Loucy (cell line): ENCODE results near the gene IL1RN.

ENCODE experiments used
- H2AFZ ChIP-seq: fragments of 200-600 bp; sonication (generic); 2 replicates; pipeline ENCODE4 v1.6.0; 2016; ENCODE audit warnings: antibody characterized with exemption, mild to moderate bottlenecking, low read length, moderate library complexity
- H3F3A ChIP-seq: fragments of 200-600 bp; 2 replicates; pipeline ENCODE4 v1.6.0; 2016; ENCODE audit warnings: antibody characterized with exemption, low read depth, mild to moderate bottlenecking
- H3K27me3 ChIP-seq: fragments of 200-600 bp; sonication (generic); 2 replicates; pipeline ENCODE4 v1.6.1; 2014; ENCODE audit warnings: low read length, mild to moderate bottlenecking; ENCODE audit not compliant: insufficient read depth, poor library complexity, severe bottlenecking
- H3K36me3 ChIP-seq: fragments of 200-600 bp; sonication (generic); 2 replicates; pipeline ENCODE4 v1.6.1; 2016; ENCODE audit warnings: low read length; ENCODE audit not compliant: insufficient read depth
- H3K4me1 ChIP-seq: fragments of 200-600 bp; sonication (generic); 2 replicates; pipeline ENCODE4 v1.5.1; 2014; ENCODE audit warnings: low read length, mild to moderate bottlenecking; ENCODE audit not compliant: insufficient read depth, poor library complexity, severe bottlenecking
- H3K4me2 ChIP-seq: fragments of 200-600 bp; sonication (generic); 2 replicates; pipeline ENCODE4 v1.6.0; 2014; ENCODE audit warnings: antibody characterized with exemption, low read length, low read depth, mild to moderate bottlenecking; ENCODE audit not compliant: poor library complexity, severe bottlenecking
- H3K4me3 ChIP-seq: fragments of 200-600 bp; sonication (generic); 2 replicates; pipeline ENCODE4 v1.5.1; 2014; ENCODE audit warnings: low read length, mild to moderate bottlenecking, mixed read lengths; ENCODE audit not compliant: poor library complexity, severe bottlenecking
- H3K79me2 ChIP-seq: fragments of 200-600 bp; sonication (generic); 2 replicates; pipeline ENCODE4 v1.6.1; 2014; ENCODE audit warnings: low read length; ENCODE audit not compliant: insufficient read depth
- H3K9ac ChIP-seq: fragments of 200-600 bp; sonication (generic); 2 replicates; pipeline ENCODE4 v1.6.0; 2014; ENCODE audit warnings: mild to moderate bottlenecking, low read depth, low read length, moderate library complexity; ENCODE audit not compliant: poor library complexity, severe bottlenecking
- H3K9me2 ChIP-seq: fragments of 200-600 bp; sonication (generic); replicated peaks from 2 replicates; pipeline ENCODE4 v1.6.1; 2016; ENCODE audit warnings: low read depth, low read length, mixed read lengths
- H3K9me3 ChIP-seq: fragments of 200-600 bp; sonication (generic); 2 replicates; pipeline ENCODE4 v1.6.1; 2014; ENCODE audit warnings: mild to moderate bottlenecking, antibody characterized with exemption, low read length, low read depth; ENCODE audit not compliant: insufficient read depth
- H4K20me1 ChIP-seq: fragments of 200-600 bp; sonication (generic); 2 replicates; pipeline ENCODE4 v1.6.0; 2014; ENCODE audit warnings: antibody characterized with exemption, low read length, mild to moderate bottlenecking; ENCODE audit not compliant: insufficient read depth, poor library complexity, severe bottlenecking
- CTCF ChIP-seq: fragments of 200-600 bp; sonication (generic); conservative IDR thresholded peaks from 2 replicates; pipeline ENCODE4 v1.5.1; 2014; ENCODE audit warnings: mild to moderate bottlenecking, antibody characterized with exemption, low read length
- EZH2phosphoT487 ChIP-seq: fragments of 200-600 bp; IDR thresholded peaks from 2 replicates; pipeline ENCODE4 v1.6.1; 2018; ENCODE audit warnings: antibody characterized with exemption, mild to moderate bottlenecking, moderate library complexity, borderline replicate concordance

The IL1RN gene

GRCh38 chr2:113114996-113115395 is 12.4 kb upstream of the IL1RN start:
- H3F3A ChIP-seq = no peaks in the 10 kb centered on the region
- TF ChIP-seq EZH2phosphoT487 = no peak
- no peak for TF ChIP-seq CTCF
- H3K9me3 ChIP-seq = no peaks in the 10 kb centered on the region
- H2AFZ ChIP-seq = no peak overlapping the region
- H3K4me1 ChIP-seq = no peaks in the 10 kb centered on the region
- H3K27me3 ChIP-seq = no peaks in the 10 kb centered on the region
- no peaks in the 10 kb centered on the region for H3K36me3 ChIP-seq
- no peak overlapping the region for H3K4me2 ChIP-seq
- no peaks in the 10 kb centered on the region for H3K79me2 ChIP-seq
- H3K9ac ChIP-seq = no peak overlapping the region
- no peak overlapping the region for H3K4me3 ChIP-seq
- H3K9me2 ChIP-seq = no peaks in the 10 kb centered on the region
- no peaks in the 10 kb centered on the region for H4K20me1 ChIP-seq

DNA sequence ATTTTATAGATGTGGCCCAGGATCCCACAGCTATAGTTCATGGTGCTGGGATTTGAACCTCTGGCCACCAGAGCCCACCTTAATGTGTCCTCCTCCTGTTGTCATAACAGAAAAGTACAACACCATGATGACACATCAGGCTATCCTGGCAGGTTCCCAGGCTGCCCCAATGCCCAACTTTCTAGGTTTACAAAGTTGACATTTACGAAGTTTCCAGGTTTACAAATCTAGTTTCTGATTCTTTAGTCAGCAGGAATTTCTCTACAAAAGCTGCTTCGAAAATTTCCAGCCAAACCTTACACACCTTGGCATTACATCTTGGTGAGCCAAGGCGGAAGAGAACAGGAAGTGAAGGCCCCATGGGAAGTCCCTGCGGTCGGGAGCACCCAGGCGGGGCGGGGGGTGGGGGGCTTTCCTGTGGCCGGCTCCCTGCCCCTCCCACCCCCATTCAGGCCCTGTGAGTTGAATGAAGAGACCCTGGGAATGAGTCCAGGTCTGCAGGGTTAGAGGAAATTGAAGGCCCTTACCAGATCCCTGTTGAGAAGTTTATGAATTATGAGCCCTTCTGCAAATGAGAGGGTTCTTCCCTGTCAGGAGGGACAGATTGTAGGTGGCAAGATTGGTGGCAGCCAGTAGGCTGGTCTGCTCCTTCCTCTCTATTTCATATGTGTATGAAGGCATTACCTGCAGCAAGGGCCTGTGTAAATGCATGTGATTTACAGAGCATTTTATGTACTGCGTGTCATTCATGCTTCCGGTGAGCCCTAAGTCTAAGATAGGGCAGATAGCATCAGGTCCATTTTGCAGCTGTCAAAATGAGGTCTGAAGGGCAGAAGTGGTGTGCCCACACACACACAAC is 11.1 kb upstream of the IL1RN start:
- no peak overlapping the region for H3K4me2 ChIP-seq
- H3K27me3 ChIP-seq = no peaks in the 10 kb centered on the region
- H3K36me3 ChIP-seq = no peaks in the 10 kb centered on the region
- H2AFZ ChIP-seq = no peak overlapping the region
- no peaks in the 10 kb centered on the region for H4K20me1 ChIP-seq
- H3K9ac ChIP-seq = no peak overlapping the region
- H3K4me3 ChIP-seq = no peak overlapping the region
- TF ChIP-seq EZH2phosphoT487 (no peak), CTCF (no peak)
- H3K4me1 ChIP-seq = no peaks in the 10 kb centered on the region
- H3K9me3 ChIP-seq = no peaks in the 10 kb centered on the region
- H3K9me2 ChIP-seq = no peaks in the 10 kb centered on the region
- no peaks in the 10 kb centered on the region for H3F3A ChIP-seq
- H3K79me2 ChIP-seq = no peaks in the 10 kb centered on the region

GRCh38 chr2:113117541-113118262 is 9.7 kb upstream of the IL1RN start:
- H3F3A ChIP-seq = no peaks in the 10 kb centered on the region
- no peaks in the 10 kb centered on the region for H3K27me3 ChIP-seq
- H3K9me3 ChIP-seq = no peaks in the 10 kb centered on the region
- H3K4me2 ChIP-seq = no peak overlapping the region
- no peaks in the 10 kb centered on the region for H4K20me1 ChIP-seq
- H3K4me1 ChIP-seq = no peaks in the 10 kb centered on the region
- no peak overlapping the region for H3K9ac ChIP-seq
- TF ChIP-seq CTCF = no peak
- no peak for TF ChIP-seq EZH2phosphoT487
- H3K9me2 ChIP-seq = no peaks in the 10 kb centered on the region
- H3K36me3 ChIP-seq = no peaks in the 10 kb centered on the region
- no peak overlapping the region for H2AFZ ChIP-seq
- H3K79me2 ChIP-seq = no peaks in the 10 kb centered on the region
- no peak overlapping the region for H3K4me3 ChIP-seq
